PC-3 (cell line): ENCODE measurements around the gene AGBL5. TPM values are rescaled to one million over a fixed set of nuclear protein-coding genes. Genes with fewer than 3 reads are reported as not detected.

Experiments used
- ATAC-seq: fragments of 200-7000 bp; cut with Tn5 transposase; 2 replicates; pipeline ENCODE4 v1.9.1; 2020; ENCODE audit warnings: mild to moderate bottlenecking, moderate library complexity
- BruUV-seq: library from RNA; stranded (reverse); fragments of 400-500 nt; replicated peaks from 2 replicates; lab custom pipeline; 2021; lab: Mats Ljungman, UMichigan
- CTCF ChIA-PET: fragments of 300-600 bp; sonication (Branson Sonifier 250); formaldehyde crosslinking; loops from one replicate; lab custom pipeline; 2022; ENCODE audit warnings: antibody characterized with exemption; lab: Charles Lee
- POLR2A ChIA-PET: fragments of 300-600 bp; sonication (Branson Sonifier 250); formaldehyde crosslinking; loops from one replicate; lab custom pipeline; 2022; ENCODE audit warnings: antibody characterized with exemption; ENCODE audit not compliant: unreplicated experiment; lab: Charles Lee
- DNase-seq: peaks from one replicate; pipeline ENCODE4 v3.0.0-alpha.2; 2015
- H2AFZ ChIP-seq: fragments of 300-600 bp; sonication (generic); 2 replicates; pipeline ENCODE4 v1.6.0; 2016; ENCODE audit warnings: antibody characterized with exemption, low read length
- H3F3A ChIP-seq: fragments of 300-600 bp; sonication (generic); one replicate; pipeline ENCODE4 v1.6.0; 2017; ENCODE audit warnings: antibody characterized with exemption, low read length, control low read depth, mild to moderate bottlenecking; ENCODE audit not compliant: unreplicated experiment
- H3K27ac ChIP-seq: fragments of 300-600 bp; sonication (generic); 2 replicates; pipeline ENCODE4 v1.5.1; 2016; ENCODE audit warnings: mild to moderate bottlenecking, low read length
- H3K27me3 ChIP-seq: fragments of 300-600 bp; sonication (generic); 2 replicates; pipeline ENCODE4 v1.6.1; 2016; ENCODE audit warnings: low read length, mixed read lengths
- H3K36me3 ChIP-seq: fragments of 300-600 bp; sonication (generic); 2 replicates; pipeline ENCODE4 v1.6.1; 2016; ENCODE audit warnings: low read depth, mixed run types, low read length, mixed read lengths
- H3K4me1 ChIP-seq: fragments of 300-600 bp; sonication (generic); 2 replicates; pipeline ENCODE4 v1.5.1; 2016; ENCODE audit warnings: low read length; ENCODE audit not compliant: insufficient read depth
- H3K4me2 ChIP-seq: fragments of 300-600 bp; sonication (generic); 2 replicates; pipeline ENCODE4 v1.6.0; 2016; ENCODE audit warnings: low read length
- H3K4me3 ChIP-seq: fragments of 300-600 bp; sonication (generic); 2 replicates; pipeline ENCODE4 v1.5.1; 2016; ENCODE audit warnings: mild to moderate bottlenecking, low read length, mixed read lengths
- H3K79me2 ChIP-seq: fragments of 300-600 bp; sonication (generic); 2 replicates; pipeline ENCODE4 v1.6.1; 2017; ENCODE audit warnings: low read length, mixed read lengths
- H3K9ac ChIP-seq: fragments of 300-600 bp; sonication (generic); 2 replicates; pipeline ENCODE4 v1.6.0; 2016; ENCODE audit warnings: mild to moderate bottlenecking, low read length
- H3K9me2 ChIP-seq: fragments of 300-600 bp; sonication (generic); replicated peaks from 2 replicates; pipeline ENCODE4 v1.6.1; 2016; ENCODE audit warnings: mixed run types, low read length, mixed read lengths
- H3K9me3 ChIP-seq: fragments of 300-600 bp; sonication (generic); 2 replicates; pipeline ENCODE4 v1.6.1; 2016; ENCODE audit warnings: low read length, mixed read lengths
- H4K20me1 ChIP-seq: fragments of 300-600 bp; sonication (generic); 2 replicates; pipeline ENCODE4 v1.6.1; 2016; ENCODE audit warnings: low read length, mixed read lengths
- EZH2 ChIP-seq: fragments of 300-600 bp; sonication (generic); IDR thresholded peaks from one replicate; pipeline ENCODE4 v1.6.1; 2017; ENCODE audit warnings: antibody characterized with exemption, mild to moderate bottlenecking, low read length; ENCODE audit not compliant: unreplicated experiment
- EZH2phosphoT487 ChIP-seq: fragments of 300-600 bp; sonication (generic); IDR thresholded peaks from 2 replicates; pipeline ENCODE4 v1.6.1; 2018; ENCODE audit warnings: mild to moderate bottlenecking, antibody characterized with exemption, low read length, borderline replicate concordance
- intact Hi-C: fragments of 100-400 bp; cut with micrococcal nuclease; formaldehyde crosslinking; loops from 2 replicates; pipeline ENCODE4 v1.9.0; 2023
- total RNA-seq: library from RNA; depleted of rRNA; stranded (reverse); fragments of >200 nt; gene quantifications from 2 replicates; pipeline ENCODE4 v1.2.3, GENCODE V29; 2014
- TF ChIP-seq, protein P1 (sequence below): fragments of 300-600 bp; sonication (generic); conservative IDR thresholded peaks from 2 replicates; pipeline ENCODE4 v1.5.1; 2017; ENCODE audit warnings: antibody characterized with exemption, low read depth, mild to moderate bottlenecking, low read length

The AGBL5 gene
- total RNA-seq, 1 experiment from 2014 or later = 14.1 TPM

DNA sequence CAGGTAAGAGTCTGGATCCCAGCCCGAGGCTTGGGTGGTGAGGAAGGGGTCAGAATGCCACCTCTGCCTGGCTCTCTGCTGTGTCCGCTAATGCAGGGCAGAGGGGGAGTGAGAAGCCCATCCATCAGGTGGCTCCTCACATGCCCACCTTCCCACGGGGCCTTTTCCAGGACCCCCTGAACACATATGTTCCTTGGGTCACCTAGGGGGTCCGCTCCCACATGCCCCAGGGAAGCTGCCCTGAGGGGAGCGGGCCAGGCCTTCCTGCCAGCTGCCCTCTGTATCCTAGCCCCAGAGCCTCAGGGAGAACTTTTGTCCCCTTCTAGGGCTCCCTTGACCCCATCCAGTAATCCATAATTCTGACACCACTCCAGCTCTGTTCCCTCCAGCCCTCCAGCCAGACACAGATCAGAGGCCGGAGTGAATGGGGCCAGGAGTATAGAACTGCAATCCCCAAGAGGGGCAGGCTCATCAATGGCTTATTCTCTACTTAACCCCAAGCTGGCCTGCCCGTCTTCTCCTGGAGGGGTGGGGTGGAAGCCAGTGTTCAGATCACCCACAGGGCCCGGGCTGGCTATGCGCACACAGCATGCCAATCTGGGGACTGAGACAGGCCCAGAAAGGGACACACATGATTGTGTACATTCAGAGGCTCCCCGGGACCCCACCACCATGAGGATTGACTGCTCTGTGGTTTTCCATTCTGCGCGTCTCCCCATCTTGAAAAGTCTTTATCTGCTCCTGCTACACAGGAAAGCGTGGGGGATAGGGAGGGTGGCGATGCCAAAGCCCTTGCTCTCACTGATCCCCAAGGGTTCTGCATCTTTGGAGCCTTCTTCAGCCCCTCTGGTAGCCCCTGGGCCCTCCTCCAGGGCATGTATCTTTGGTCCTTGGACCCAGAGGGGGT, 28.0 kb downstream of the AGBL5 start:
- Histone ChIP-seq H4K20me1 (no peaks in the 10 kb centered on the region), H3K36me3 (no peaks in the 10 kb centered on the region), H3K79me2 (no peaks in the 10 kb centered on the region), H3K27me3 (no peaks in the 10 kb centered on the region), H3K27ac (no peak overlapping the region), H3K4me2 (no peak overlapping the region), H3K4me1 (peaks cover 5% of the 10 kb centered on the region; the same call in 1 of the 2 replicates), H2AFZ (no peak overlapping the region), H3K9ac (no peak overlapping the region), H3K9me3 (no peaks in the 10 kb centered on the region), H3K9me2 (no peaks in the 10 kb centered on the region), H3K4me3 (no peak overlapping the region), H3F3A (no peaks in the 10 kb centered on the region)
- ChIA-PET CTCF (no interaction called here), POLR2A (interaction anchor here (0.6 kb wide), 1 partner anchor 97 kb away, joined by 3 read pairs; no protein-coding TSS in a partner anchor)
- DNase-seq (no peak), ATAC-seq (no peak)
- intact Hi-C loops = no loop called here
- BruUV-seq = no TSS peak
- TF ChIP-seq, protein P1, sequence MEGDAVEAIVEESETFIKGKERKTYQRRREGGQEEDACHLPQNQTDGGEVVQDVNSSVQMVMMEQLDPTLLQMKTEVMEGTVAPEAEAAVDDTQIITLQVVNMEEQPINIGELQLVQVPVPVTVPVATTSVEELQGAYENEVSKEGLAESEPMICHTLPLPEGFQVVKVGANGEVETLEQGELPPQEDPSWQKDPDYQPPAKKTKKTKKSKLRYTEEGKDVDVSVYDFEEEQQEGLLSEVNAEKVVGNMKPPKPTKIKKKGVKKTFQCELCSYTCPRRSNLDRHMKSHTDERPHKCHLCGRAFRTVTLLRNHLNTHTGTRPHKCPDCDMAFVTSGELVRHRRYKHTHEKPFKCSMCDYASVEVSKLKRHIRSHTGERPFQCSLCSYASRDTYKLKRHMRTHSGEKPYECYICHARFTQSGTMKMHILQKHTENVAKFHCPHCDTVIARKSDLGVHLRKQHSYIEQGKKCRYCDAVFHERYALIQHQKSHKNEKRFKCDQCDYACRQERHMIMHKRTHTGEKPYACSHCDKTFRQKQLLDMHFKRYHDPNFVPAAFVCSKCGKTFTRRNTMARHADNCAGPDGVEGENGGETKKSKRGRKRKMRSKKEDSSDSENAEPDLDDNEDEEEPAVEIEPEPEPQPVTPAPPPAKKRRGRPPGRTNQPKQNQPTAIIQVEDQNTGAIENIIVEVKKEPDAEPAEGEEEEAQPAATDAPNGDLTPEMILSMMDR = no peak

DNA sequence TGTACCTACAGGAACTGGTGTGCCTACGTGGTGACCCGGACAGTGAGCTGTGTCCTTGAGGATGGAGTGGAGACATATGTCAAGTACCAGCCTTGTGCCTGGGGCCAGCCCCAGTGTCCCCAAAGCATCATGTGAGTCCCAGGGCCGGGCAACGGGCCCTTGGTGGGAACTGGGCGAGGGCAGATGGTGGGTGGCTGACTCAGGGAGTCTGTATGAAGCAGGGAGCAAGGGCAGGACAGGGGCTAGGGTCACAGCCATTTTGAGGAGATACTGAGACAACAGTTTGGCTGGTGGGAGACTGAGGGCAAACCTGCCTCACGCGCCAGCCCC, 28.6 kb downstream of the AGBL5 start:
- H3K4me2 ChIP-seq = no peak overlapping the region
- no peaks in the 10 kb centered on the region for H3K79me2 ChIP-seq
- intact Hi-C loops = no loop called here
- no peak for ATAC-seq
- H3K4me3 ChIP-seq = no peak overlapping the region
- H3K27ac ChIP-seq = no peak overlapping the region
- ChIA-PET CTCF (no interaction called here), POLR2A (interaction anchor here (0.6 kb wide), 1 partner anchor 98 kb away, joined by 3 read pairs; no protein-coding TSS in a partner anchor)
- no TSS peak for BruUV-seq
- H4K20me1 ChIP-seq = no peaks in the 10 kb centered on the region
- H3K9me3 ChIP-seq = no peaks in the 10 kb centered on the region
- no peaks in the 10 kb centered on the region for H3K27me3 ChIP-seq
- no peak overlapping the region for H2AFZ ChIP-seq
- no peaks in the 10 kb centered on the region for H3K9me2 ChIP-seq
- H3F3A ChIP-seq = no peaks in the 10 kb centered on the region
- H3K9ac ChIP-seq = no peak overlapping the region
- H3K36me3 ChIP-seq = no peaks in the 10 kb centered on the region
- TF ChIP-seq EZH2phosphoT487 (no peak), EZH2 (no peak)
- H3K4me1 ChIP-seq = peaks cover 5% of the 10 kb centered on the region; the same call in 1 of the 2 replicates
- no peak for DNase-seq

DNA sequence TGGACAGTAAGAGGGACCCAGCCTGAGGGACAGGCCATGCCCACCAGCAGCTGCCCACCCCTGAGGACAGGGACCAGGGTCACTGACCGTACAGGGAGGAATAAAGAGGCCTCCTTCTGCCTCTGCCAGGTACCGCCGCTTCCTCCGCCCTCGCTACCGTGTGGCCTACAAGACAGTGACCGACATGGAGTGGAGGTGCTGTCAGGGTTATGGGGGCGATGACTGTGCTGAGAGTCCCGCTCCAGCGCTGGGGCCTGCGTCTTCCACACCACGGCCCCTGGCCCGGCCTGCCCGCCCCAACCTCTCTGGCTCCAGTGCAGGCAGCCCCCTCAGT, 29.1 kb downstream of the AGBL5 start:
- intact Hi-C loops = no loop called here
- CTCF ChIA-PET = interaction anchor here (0.6 kb wide), 1 partner anchor 810 kb away, joined by 7 read pairs; the partner anchor contains the start of genes BABAM2 and RBKS

More for the DNA sequence above, 29.1 kb downstream of the AGBL5 start:
- peaks cover 8% of the 10 kb centered on the region; the same call in 1 of the 2 replicates for H3K4me1 ChIP-seq
- TF ChIP-seq EZH2phosphoT487 = no peak
- no peak for TF ChIP-seq EZH2
- TF ChIP-seq, protein P1 = no peak
- no peak overlapping the region for H3K4me2 ChIP-seq
- ATAC-seq (no peak), DNase-seq (no peak)
- H3K9me2 ChIP-seq = no peaks in the 10 kb centered on the region
- no peaks in the 10 kb centered on the region for H3K36me3 ChIP-seq
- POLR2A ChIA-PET = interaction anchor here (0.6 kb wide), 1 partner anchor 98 kb away, joined by 3 read pairs; no protein-coding TSS in a partner anchor
- no TSS peak for BruUV-seq
- H3F3A ChIP-seq = no peaks in the 10 kb centered on the region
- no peak overlapping the region for H3K9ac ChIP-seq
- no peaks in the 10 kb centered on the region for H3K9me3 ChIP-seq
- H2AFZ ChIP-seq = no peak overlapping the region
- H3K79me2 ChIP-seq = no peaks in the 10 kb centered on the region
- H4K20me1 ChIP-seq = no peaks in the 10 kb centered on the region
- H3K4me3 ChIP-seq = no peak overlapping the region
- H3K27me3 ChIP-seq = no peaks in the 10 kb centered on the region
- no peak overlapping the region for H3K27ac ChIP-seq
